ENCODE data around the gene CACNB1. TPM values are rescaled to one million over a fixed set of nuclear protein-coding genes. Genes with fewer than 3 reads are reported as not detected.
"Not testable (repeated sequence)": the region's sequence is repeated elsewhere in the genome, so short reads cannot be mapped to it uniquely, and the experiment has no call there.

Gene CACNB1
- polyA plus RNA-seq, 4 donors, result 8.5 to 10.7 (median 9.2) TPM

GRCh38 chr17:39131616-39132015, 65.9 kb downstream of the CACNB1 start:
- no peak for DNase-seq (ENCODE audit: low read depth in 4 of 4, low spot score in 3 of 4)

GRCh38 chr17:39130205-39130604, 67.3 kb downstream of the CACNB1 start:
- DNase-seq (ENCODE audit: low read depth in 4 of 4, low spot score in 3 of 4), result no peak

GRCh38 chr17:39129544-39129943, 67.9 kb downstream of the CACNB1 start:
- not testable (repeated sequence) for DNase-seq (ENCODE audit: low read depth in 4 of 4, low spot score in 3 of 4)

- no peak for DNase-seq (ENCODE audit: low read depth in 4 of 4, low spot score in 3 of 4)
Observed at GRCh38 chr17:39126436-39126835, 71.0 kb downstream of the CACNB1 start.

GRCh38 chr17:39125143-39125875, 72.2 kb downstream of the CACNB1 start:
- no peak for DNase-seq (ENCODE audit: low read depth in 4 of 4, low spot score in 3 of 4)

GRCh38 chr17:39123627-39124026, 73.8 kb downstream of the CACNB1 start:
- DNase-seq (ENCODE audit: low read depth in 4 of 4, low spot score in 3 of 4), result no peak

Other genes starting within 250 kb of the CACNB1 start
- not detected for gene FBXO47, start 230.3 kb downstream of the CACNB1 start, polyA plus RNA-seq (ENCODE audit: insufficient read length in 4 of 4)
- gene PLXDC1, start 46.0 kb downstream of the CACNB1 start, polyA plus RNA-seq (ENCODE audit: insufficient read length in 4 of 4), result 1 to 10 TPM; 5.4 to 7.5 (median 6.3) TPM
- under 1 TPM in 2 of 4 donors, not detected in 2; 0.29 to 0.32 TPM for gene ARL5C, start 31.5 kb downstream of the CACNB1 start, polyA plus RNA-seq (ENCODE audit: insufficient read length in 4 of 4)
- 1,000 to 10,000 TPM; 1,889 to 2,269 (median 1,968) TPM for gene RPL19, start 2.6 kb upstream of the CACNB1 start, polyA plus RNA-seq (ENCODE audit: insufficient read length in 4 of 4)
- 1 to 10 TPM; 3.7 to 4.1 (median 3.8) TPM for gene STAC2, start 28.3 kb upstream of the CACNB1 start, polyA plus RNA-seq (ENCODE audit: insufficient read length in 4 of 4)
- 10 to 100 TPM; 12.7 to 14.8 (median 13.7) TPM for gene FBXL20, start 204.0 kb upstream of the CACNB1 start, polyA plus RNA-seq (ENCODE audit: insufficient read length in 4 of 4)

All from right renal pelvis (tissue), 4 donors.